ENCODE results near the gene LRMDA.

DNA sequence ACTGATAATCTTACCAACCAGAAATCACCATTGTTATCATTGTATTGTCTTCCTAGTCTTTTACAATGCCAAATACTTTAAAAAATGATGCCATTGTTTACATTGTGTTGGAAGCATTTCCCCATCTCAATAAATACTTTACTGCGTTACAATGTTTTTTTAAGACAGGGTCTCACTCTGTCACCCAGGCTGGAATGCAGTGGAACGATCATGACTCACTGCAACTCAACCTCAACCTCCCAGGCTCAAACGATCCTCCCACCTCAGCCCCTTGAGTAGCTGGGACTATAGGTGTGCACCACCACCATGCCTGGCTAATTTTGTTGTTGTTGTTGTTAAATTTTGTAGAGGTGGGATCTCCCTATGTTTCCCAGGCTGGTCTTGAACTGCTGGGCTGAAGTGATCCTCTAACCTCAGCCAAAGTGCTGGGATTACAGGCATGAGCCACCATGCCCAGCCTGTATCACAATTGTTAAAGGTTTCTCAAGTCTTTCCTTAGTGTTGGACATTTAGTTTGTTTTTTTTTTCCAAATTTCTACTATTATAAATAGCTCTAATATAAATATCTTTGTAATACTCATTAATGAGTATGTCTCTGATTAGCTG is 13.5 kb downstream of the LRMDA start:
- TF ChIP-seq, protein P1, sequence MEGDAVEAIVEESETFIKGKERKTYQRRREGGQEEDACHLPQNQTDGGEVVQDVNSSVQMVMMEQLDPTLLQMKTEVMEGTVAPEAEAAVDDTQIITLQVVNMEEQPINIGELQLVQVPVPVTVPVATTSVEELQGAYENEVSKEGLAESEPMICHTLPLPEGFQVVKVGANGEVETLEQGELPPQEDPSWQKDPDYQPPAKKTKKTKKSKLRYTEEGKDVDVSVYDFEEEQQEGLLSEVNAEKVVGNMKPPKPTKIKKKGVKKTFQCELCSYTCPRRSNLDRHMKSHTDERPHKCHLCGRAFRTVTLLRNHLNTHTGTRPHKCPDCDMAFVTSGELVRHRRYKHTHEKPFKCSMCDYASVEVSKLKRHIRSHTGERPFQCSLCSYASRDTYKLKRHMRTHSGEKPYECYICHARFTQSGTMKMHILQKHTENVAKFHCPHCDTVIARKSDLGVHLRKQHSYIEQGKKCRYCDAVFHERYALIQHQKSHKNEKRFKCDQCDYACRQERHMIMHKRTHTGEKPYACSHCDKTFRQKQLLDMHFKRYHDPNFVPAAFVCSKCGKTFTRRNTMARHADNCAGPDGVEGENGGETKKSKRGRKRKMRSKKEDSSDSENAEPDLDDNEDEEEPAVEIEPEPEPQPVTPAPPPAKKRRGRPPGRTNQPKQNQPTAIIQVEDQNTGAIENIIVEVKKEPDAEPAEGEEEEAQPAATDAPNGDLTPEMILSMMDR (IDR thresholded peaks at IDR 0.05; ENCODE audit: insufficient read depth, low read length, poor library complexity, severe bottlenecking) = no peak
- TF ChIP-seq EZH2phosphoT487 (conservative IDR thresholded peaks at IDR 0.05; ENCODE audit: low read length) = no peak

Measured in SU-DHL-6 (cell line).